OCI-LY7 (cell line): ENCODE measurements around the gene BBX. TPM values are rescaled to one million over a fixed set of nuclear protein-coding genes. Genes with fewer than 3 reads are reported as not detected.

Experiments used
- BruUV-seq: library from RNA; stranded (reverse); fragments of 400-500 nt; replicated peaks from 2 replicates; lab custom pipeline; 2021; lab: Mats Ljungman, UMichigan
- CTCF ChIA-PET: fragments of 300-600 bp; sonication (Branson Sonifier 250); formaldehyde crosslinking; loops from one replicate; lab custom pipeline; 2022; ENCODE audit warnings: antibody characterized with exemption; ENCODE audit not compliant: unreplicated experiment; lab: Charles Lee
- POLR2A ChIA-PET: fragments of 300-600 bp; sonication (Branson Sonifier 250); formaldehyde crosslinking; loops from one replicate; lab custom pipeline; 2022; ENCODE audit warnings: antibody characterized with exemption; lab: Charles Lee
- DNase-seq: peaks from one replicate; pipeline ENCODE4 v3.0.0-alpha.2; 2015; ENCODE audit warnings: low spot score
- H2AFZ ChIP-seq: fragments of 200-600 bp; sonication (generic), shearing (Covaris generic); 2 replicates; pipeline ENCODE4 v1.6.1; 2014; ENCODE audit warnings: mild to moderate bottlenecking, antibody characterized with exemption, low read length, moderate library complexity
- H3K27ac ChIP-seq: fragments of 200-600 bp; sonication (generic); 2 replicates; pipeline ENCODE4 v1.5.1; 2014; ENCODE audit warnings: mixed run types, low read depth, mild to moderate bottlenecking, moderate library complexity, low read length, inconsistent platforms; ENCODE audit not compliant: poor library complexity, severe bottlenecking
- H3K36me3 ChIP-seq: fragments of 200-600 bp; sonication (generic); 2 replicates; pipeline ENCODE4 v1.6.1; 2014; ENCODE audit warnings: mild to moderate bottlenecking, antibody characterized with exemption, low read length, moderate library complexity, mixed read lengths; ENCODE audit not compliant: insufficient read depth
- H3K4me1 ChIP-seq: fragments of 200-600 bp; sonication (generic); 2 replicates; pipeline ENCODE4 v1.5.1; 2014; ENCODE audit warnings: mild to moderate bottlenecking, low read length; ENCODE audit not compliant: insufficient read depth, poor library complexity, severe bottlenecking
- H3K4me2 ChIP-seq: fragments of 200-600 bp; sonication (generic); 2 replicates; pipeline ENCODE4 v1.6.1; 2014; ENCODE audit warnings: mild to moderate bottlenecking, low read length
- H3K4me3 ChIP-seq: fragments of 200-600 bp; sonication (generic); 2 replicates; pipeline ENCODE4 v1.5.1; 2014; ENCODE audit warnings: mild to moderate bottlenecking, low read depth, low read length; ENCODE audit not compliant: poor library complexity, severe bottlenecking
- H3K79me2 ChIP-seq: fragments of 200-600 bp; sonication (generic); 2 replicates; pipeline ENCODE4 v1.6.1; 2016; ENCODE audit warnings: low read depth, mild to moderate bottlenecking, low read length, moderate library complexity, mixed read lengths; ENCODE audit not compliant: insufficient read depth
- H3K9me2 ChIP-seq: fragments of 200-600 bp; sonication (generic); 2 replicates; pipeline ENCODE4 v1.6.1; 2016; ENCODE audit warnings: mild to moderate bottlenecking, low read length, mixed read lengths; ENCODE audit not compliant: insufficient read depth
- H3K9me3 ChIP-seq: fragments of 200-600 bp; sonication (generic); 2 replicates; pipeline ENCODE4 v1.6.1; 2014; ENCODE audit warnings: mild to moderate bottlenecking, mixed run types, low read length, mixed read lengths
- H4K20me1 ChIP-seq: fragments of 200-600 bp; sonication (generic); 2 replicates; pipeline ENCODE4 v1.6.1; 2014; ENCODE audit warnings: mild to moderate bottlenecking, antibody characterized with exemption, low read length, moderate library complexity, mixed read lengths; ENCODE audit not compliant: insufficient read depth
- EZH2phosphoT487 ChIP-seq: fragments of 200-600 bp; sonication (generic); IDR thresholded peaks from 2 replicates; pipeline ENCODE4 v1.6.1; 2018; ENCODE audit warnings: low read depth, borderline replicate concordance, mild to moderate bottlenecking, mixed run types, antibody characterized with exemption, low read length, moderate library complexity, mixed read lengths
- intact Hi-C: fragments of 100-400 bp; cut with micrococcal nuclease; formaldehyde crosslinking; loops from one replicate; pipeline ENCODE4 v1.10.0; 2022; ENCODE audit not compliant: unreplicated experiment
- total RNA-seq, 2 experiments: library from RNA; depleted of rRNA in 1 of 2; stranded (reverse); fragments of >200 nt in 1 of 2; shearing (Covaris generic) in 1 of 2; gene quantifications; 2 replicates each; pipeline ENCODE4 v1.2.3, GENCODE V29; 2014 to 2022
- TF ChIP-seq, protein P1 (sequence below): fragments of 200-600 bp; sonication (generic); conservative IDR thresholded peaks from 2 replicates; pipeline ENCODE4 v1.5.1; 2014; ENCODE audit warnings: mild to moderate bottlenecking, antibody characterized with exemption, low read length, moderate library complexity, mixed read lengths

Gene BBX
- total RNA-seq, 2 experiments from 2014 or later, result 27.0 to 49.8 TPM

DNA sequence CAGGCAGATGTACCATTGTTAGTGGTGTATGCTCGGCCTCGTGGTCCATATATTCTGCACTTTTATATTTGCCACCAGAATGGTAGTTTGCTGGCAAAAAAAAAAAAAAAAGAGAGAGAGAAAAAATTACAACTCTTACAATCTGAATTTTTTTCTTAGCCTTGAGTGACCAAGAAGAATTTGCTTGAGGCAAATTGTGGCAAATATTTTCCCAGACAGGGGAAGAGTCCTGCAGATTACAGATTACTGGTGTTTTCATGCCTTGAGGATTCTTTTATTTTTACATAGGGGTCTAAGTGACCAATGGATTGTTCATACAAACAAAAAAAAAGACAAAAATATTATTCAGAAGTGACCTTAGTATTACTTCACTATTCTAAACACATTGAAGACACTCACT, 283.3 kb downstream of the BBX start:
- no peaks in the 10 kb centered on the region for H3K79me2 ChIP-seq
- ChIA-PET CTCF (no interaction called here), POLR2A (no interaction called here)
- H3K4me1 ChIP-seq, result no peaks in the 10 kb centered on the region
- no peak overlapping the region for H3K4me3 ChIP-seq
- H3K4me2 ChIP-seq, result no peak overlapping the region
- H3K27ac ChIP-seq, result no peak overlapping the region
- H3K9me2 ChIP-seq, result no peaks in the 10 kb centered on the region
- no TSS peak for BruUV-seq
- intact Hi-C loops, result no loop called here
- no peak for TF ChIP-seq EZH2phosphoT487
- TF ChIP-seq, protein P1, sequence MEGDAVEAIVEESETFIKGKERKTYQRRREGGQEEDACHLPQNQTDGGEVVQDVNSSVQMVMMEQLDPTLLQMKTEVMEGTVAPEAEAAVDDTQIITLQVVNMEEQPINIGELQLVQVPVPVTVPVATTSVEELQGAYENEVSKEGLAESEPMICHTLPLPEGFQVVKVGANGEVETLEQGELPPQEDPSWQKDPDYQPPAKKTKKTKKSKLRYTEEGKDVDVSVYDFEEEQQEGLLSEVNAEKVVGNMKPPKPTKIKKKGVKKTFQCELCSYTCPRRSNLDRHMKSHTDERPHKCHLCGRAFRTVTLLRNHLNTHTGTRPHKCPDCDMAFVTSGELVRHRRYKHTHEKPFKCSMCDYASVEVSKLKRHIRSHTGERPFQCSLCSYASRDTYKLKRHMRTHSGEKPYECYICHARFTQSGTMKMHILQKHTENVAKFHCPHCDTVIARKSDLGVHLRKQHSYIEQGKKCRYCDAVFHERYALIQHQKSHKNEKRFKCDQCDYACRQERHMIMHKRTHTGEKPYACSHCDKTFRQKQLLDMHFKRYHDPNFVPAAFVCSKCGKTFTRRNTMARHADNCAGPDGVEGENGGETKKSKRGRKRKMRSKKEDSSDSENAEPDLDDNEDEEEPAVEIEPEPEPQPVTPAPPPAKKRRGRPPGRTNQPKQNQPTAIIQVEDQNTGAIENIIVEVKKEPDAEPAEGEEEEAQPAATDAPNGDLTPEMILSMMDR, result no peak
- H2AFZ ChIP-seq, result no peak overlapping the region
- DNase-seq, result no peak
- no peaks in the 10 kb centered on the region for H4K20me1 ChIP-seq
- peaks cover 54% of the 10 kb centered on the region for H3K36me3 ChIP-seq
- H3K9me3 ChIP-seq, result no peaks in the 10 kb centered on the region

DNA sequence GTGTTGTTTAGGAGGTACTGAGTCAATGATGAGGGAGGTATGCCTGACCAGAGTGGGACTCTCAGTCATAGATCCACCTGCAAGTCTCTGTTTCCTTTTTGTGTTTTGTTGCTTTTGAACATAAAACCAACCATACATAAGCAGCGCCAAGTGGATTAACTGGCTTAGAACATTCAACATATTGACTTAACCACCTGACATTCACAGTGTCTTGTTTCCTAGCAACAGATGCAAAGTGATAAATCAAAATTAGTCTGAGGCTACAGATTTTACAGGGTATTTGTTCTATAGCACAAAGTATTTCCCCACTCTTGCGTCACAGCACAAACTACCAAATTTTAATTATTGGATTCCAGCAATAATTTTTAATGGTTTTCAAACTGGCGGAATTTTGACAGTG, 283.8 kb downstream of the BBX start:
- no peak overlapping the region for H3K4me3 ChIP-seq
- no peak for DNase-seq
- no peak overlapping the region for H2AFZ ChIP-seq
- ChIA-PET POLR2A (no interaction called here), CTCF (no interaction called here)
- intact Hi-C loops, result no loop called here
- no peak for TF ChIP-seq EZH2phosphoT487
- TF ChIP-seq, protein P1, result no peak
- peaks cover 49% of the 10 kb centered on the region for H3K36me3 ChIP-seq
- no peaks in the 10 kb centered on the region for H3K9me2 ChIP-seq
- no peaks in the 10 kb centered on the region for H3K79me2 ChIP-seq
- H3K27ac ChIP-seq, result no peak overlapping the region
- no peaks in the 10 kb centered on the region for H3K9me3 ChIP-seq
- H3K4me1 ChIP-seq, result no peaks in the 10 kb centered on the region
- H4K20me1 ChIP-seq, result no peaks in the 10 kb centered on the region
- H3K4me2 ChIP-seq, result no peak overlapping the region
- BruUV-seq, result no TSS peak

DNA sequence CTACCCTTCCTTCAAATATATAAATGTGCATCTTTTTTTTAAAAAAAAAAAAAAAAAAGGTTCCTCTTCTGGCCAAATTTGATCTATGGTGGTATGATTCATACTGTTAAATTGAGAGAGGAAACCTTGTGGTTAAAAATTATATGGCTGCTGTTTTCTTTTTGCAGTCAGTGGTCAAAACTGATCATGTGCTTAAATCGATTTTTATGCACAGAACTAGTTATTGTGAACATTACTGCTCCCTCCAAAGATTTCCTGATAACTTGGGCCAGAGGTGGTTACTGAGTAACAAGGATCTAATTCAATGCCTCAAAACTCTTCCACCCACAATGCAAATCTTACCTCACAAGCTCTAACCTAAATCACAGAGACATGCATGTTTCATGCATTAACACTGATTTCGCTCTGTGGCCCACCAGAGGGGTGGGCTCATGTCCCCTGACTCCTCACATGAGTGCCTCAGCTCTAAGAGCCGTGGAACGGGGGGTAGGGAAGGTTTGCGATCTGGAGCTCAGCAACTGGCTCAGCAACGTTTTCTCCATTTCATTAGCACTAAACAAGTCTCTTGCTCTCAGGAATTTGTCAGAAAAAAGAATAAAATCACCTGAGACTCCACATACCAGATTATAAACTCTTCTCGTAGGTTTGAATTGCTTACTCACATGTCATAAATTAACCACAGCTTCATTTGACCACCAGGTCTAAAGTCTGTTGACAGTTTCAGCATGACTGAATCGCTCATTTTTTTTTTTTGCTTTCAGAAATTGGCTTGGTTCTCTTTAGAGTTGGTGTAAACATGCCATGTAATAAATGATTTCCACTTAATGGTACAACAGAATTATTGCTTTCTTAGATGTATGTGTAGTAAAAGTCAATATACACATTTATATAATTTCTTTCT, 287.7 kb downstream of the BBX start:
- POLR2A ChIA-PET, result interaction anchor here (0.7 to 0.9 kb wide), 3 partner anchors 12 to 592 kb away, joined by 3 to 4 read pairs (median 3); no protein-coding TSS in a partner anchor

More for the DNA sequence above, 287.7 kb downstream of the BBX start:
- Histone ChIP-seq H3K9me2 (no peaks in the 10 kb centered on the region), H3K9me3 (no peaks in the 10 kb centered on the region), H3K4me1 (no peaks in the 10 kb centered on the region), H3K27ac (no peak overlapping the region), H3K36me3 (peaks cover 18% of the 10 kb centered on the region; the same call in 1 of the 2 replicates), H4K20me1 (no peaks in the 10 kb centered on the region), H2AFZ (no peak overlapping the region), H3K4me3 (no peak overlapping the region), H3K4me2 (no peak overlapping the region), H3K79me2 (no peaks in the 10 kb centered on the region)
- no peak for TF ChIP-seq EZH2phosphoT487
- TF ChIP-seq, protein P1, result no peak
- intact Hi-C loops, result no loop called here
- BruUV-seq, result no TSS peak
- DNase-seq, result no peak
- CTCF ChIA-PET, result no interaction called here
